GM21423 (cell line): ENCODE results near the gene CCDC136.

Source experiments
- ATAC-seq: cut with Tn5 transposase; IDR thresholded peaks from one replicate; pipeline ENCODE4 v1.9.1; 2021; ENCODE audit warnings: mild to moderate bottlenecking, moderate library complexity; ENCODE audit not compliant: unreplicated experiment

Gene CCDC136

GRCh38 chr7:128801667-128802418 lies 10.1 kb downstream of the CCDC136 start:
- no peak for ATAC-seq

GRCh38 chr7:128804484-128804883 lies 12.7 kb downstream of the CCDC136 start:
- ATAC-seq = no peak

GRCh38 chr7:128805225-128805624 lies 13.5 kb downstream of the CCDC136 start:
- no peak for ATAC-seq

DNA sequence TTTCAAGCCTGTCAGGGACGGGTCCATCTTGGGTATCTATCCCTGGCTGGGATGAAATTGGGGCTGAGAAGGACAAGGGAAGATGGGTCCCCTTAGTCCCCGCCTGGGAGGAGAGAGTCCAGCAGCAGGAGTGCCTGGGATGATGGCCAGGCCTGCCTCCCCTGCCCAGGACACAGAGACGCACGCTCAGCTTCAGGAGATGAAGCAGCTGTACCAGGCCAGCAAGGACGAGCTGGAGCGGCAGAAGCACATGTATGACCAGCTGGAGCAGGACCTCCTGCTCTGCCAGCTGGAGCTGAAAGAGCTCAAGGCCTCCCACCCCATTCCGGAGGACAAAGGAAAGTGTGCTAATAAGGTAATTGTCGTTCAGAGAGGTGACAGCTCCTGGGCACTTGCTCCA lies 15.4 kb downstream of the CCDC136 start:
- no peak for ATAC-seq

- ATAC-seq = no peak
These were observed 17.6 kb downstream of the CCDC136 start for GRCh38 chr7:128809363-128809762.

- ATAC-seq = no peak
These were observed 18.7 kb downstream of the CCDC136 start for GRCh38 chr7:128810473-128810872.

DNA sequence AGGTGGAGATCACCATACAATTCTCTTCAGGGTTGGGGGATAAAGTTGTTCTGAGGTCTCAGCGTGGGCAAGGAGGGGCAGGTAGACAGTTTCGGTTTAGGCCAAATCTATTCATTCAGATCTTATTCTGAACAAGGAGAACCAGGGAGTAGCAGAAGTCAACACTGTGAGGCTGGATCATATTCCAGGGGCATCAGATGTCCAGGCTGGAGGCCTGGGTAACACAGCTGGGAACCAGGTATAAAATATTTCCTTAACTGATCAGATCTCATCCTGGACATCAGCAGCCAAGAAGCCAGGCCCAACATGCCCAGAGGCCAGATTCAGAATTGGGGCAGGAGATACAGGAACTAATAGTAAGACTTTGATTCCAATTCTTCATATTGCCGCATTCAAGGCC lies 19.2 kb downstream of the CCDC136 start:
- no peak for ATAC-seq

GRCh38 chr7:128811631-128812430 lies 20.1 kb downstream of the CCDC136 start:
- no peak for ATAC-seq

GRCh38 chr7:128812514-128813168 lies 20.9 kb downstream of the CCDC136 start:
- no peak for ATAC-seq

DNA sequence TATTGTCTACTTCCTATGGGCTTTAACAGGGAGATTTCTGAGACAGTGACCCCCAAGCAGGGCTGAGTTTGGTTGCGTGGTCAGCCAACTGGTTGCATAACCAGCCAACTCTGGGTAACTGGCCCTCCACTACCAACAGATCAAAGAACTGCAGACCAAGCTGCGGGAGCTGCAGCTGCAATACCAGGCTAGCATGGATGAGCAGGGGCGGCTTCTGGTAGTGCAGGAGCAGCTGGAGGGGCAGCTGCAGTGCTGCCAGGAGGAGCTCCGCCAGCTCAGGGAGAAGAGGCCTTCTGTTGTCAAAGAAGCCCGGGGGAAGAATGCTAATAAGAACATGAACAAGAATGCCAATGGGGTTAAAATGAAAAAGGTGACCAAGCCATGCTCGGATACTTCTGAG lies 22.7 kb downstream of the CCDC136 start:
- no peak for ATAC-seq

DNA sequence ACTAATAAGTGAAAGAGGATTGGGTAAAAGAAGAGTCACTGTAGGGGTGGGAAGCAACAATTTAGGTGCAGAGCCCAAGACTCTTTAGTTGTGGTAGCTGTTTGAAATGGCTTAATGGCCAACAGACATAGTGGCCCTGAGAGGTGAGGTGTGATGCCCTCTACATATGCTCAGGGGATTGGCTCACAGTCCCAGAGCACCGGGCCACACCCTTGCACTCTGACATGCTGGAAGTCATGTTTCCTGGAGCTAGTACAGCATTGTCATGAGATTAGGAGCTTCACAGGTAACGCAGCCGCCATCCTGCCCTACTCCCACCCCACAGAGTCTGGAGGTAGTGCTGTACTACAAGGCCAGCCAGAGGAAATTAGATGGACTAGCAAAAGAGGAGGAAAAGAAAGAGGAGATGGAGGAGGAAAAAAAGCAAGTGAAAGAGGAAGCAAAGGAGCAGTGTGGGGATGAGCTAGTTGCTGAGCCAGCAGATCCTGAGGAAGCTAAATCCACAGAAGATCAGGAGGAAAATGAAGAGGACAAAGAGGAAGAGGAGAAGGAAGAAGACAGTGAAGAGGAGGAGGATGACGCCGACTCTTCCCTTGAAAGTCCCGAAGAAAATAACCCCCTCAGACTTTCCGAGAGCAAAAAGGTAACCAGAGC lies 23.6 kb downstream of the CCDC136 start:
- no peak for ATAC-seq

DNA sequence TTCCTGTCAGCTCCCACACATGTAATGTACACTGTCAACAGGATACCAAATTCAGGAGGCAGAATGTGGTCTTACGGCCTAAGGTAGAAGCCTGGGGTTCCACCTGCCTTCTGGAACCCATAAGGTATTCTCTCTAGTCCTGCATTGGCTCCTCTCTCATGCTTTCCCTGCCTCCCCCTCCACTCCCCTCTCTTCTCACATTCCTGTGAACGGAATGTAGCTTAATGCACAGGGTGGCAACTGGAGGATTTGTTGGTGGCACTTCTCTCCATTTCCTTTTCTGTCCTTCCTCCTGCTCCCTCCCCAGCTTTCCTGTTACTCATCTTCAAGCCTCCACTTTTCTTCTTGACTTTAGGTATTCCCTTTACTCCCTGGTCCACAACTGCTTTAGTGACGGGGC lies 26.9 kb downstream of the CCDC136 start:
- no peak for ATAC-seq

GRCh38 chr7:128821724-128822123 lies 30.0 kb downstream of the CCDC136 start:
- no peak for ATAC-seq

DNA sequence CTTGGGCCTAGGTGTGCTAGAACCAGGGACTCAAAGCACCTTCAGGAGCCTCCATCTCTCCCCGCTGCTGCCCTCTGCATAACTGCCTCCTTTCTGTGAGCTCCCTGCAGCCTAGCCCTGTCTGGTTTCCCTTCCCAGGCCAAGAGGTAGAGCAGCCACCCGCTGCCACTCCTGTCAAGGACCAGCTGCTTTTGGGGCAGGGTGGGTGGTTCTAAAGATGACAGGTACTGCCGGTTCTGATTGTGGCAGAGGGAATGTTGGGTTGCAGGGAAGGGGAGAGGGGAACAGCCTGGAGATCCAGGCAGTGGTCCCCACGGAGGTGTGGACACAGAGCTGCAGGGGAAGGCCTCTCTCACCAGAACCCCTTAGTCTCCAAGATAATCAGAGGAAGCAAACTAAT lies 34.7 kb downstream of the CCDC136 start:
- ATAC-seq = no peak

DNA sequence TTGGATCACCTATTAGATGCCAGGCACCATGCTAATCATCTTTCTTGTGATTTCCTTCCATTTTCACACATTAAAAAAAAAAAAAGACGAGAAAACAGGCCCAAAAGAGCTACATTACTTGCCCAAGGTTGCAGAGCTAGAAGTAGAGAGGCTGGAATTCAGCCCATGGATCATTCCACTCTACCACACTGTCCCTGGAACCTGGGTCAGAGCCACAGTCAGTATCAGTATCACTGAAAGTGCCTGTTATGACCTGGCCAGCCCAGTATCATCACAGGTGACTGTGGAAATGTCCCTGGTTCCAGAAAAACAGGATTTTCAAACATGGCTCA lies 35.1 kb downstream of the CCDC136 start:
- no peak for ATAC-seq

DNA sequence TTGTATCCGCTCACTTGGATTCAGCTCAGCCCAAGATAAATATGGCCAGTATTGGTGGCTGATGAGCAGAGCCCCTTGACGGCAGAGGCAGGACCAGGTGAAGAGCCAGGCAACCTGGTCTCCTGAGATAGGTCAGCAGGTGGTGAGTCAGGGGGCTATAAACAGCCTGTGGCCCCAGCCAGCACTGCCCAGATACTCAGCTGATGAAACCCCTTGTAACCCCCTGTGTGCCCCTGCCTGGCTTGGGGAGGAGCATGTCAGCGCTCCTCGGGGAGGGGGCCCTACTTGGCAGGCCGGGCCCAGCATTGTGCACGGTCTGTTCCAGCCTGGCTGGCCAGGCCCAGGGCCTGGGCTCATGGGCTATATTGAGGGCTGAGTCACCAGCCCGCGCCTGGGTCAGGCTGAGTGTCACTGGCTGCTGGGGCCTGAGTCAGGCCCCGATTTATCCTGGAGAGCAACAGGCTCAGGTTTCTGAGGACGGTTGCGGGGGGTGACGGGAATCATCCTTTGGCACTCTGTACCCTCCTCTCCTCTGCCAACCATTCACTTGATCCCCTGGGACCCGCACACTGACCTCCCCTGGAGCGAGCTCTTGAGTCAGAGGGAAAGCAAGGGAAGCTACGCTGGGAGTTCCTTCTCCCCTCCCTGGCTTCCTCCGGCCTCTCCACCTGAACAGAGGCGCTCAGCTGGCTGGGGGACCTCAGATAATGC lies 35.6 kb downstream of the CCDC136 start:
- no peak for ATAC-seq

GRCh38 chr7:128827971-128828711 lies 36.4 kb downstream of the CCDC136 start:
- ATAC-seq = no peak

- ATAC-seq = no peak
These were observed 37.8 kb downstream of the CCDC136 start for GRCh38 chr7:128829391-128830166.
